Stimulated activated naive CD8-positive, alpha-beta T cell treated with anti-CD3 and anti-CD28 coated beads, Interleukin-15, amount 100 ng/mL, for 72 hours (primary cell): ENCODE measurements around the gene ST6GALNAC2.
"Not testable (repeated sequence)": the region's sequence is repeated elsewhere in the genome, so short reads cannot be mapped to it uniquely, and the experiment has no call there.

Experiments used
- ATAC-seq: fragments of 150-1000 bp; cut with Tn5 transposase; 2 replicates; pipeline ENCODE4 v1.10.0; 2021; ENCODE audit warnings: mild to moderate bottlenecking, moderate library complexity
- DNase-seq, 2 donors: peaks; one replicate each; pipeline ENCODE4 v3.0.0; 2021 to 2022
- H3K27ac Mint-ChIP-seq, 2 donors: one replicate each; pipeline ENCODE4 v1.8.0; 2022; ENCODE audit warnings: mild to moderate bottlenecking in 2 of 2, mixed read lengths in 2 of 2, moderate library complexity in 2 of 2
- H3K27me3 Mint-ChIP-seq: one replicate; pipeline ENCODE4 v1.8.0; 2022; ENCODE audit warnings: mixed read lengths
- H3K4me1 Mint-ChIP-seq: one replicate; pipeline ENCODE4 v1.8.0; 2022; ENCODE audit warnings: mild to moderate bottlenecking, mixed read lengths
- H3K4me3 Mint-ChIP-seq, 2 donors: one replicate each; pipeline ENCODE4 v1.8.0; 2022; ENCODE audit warnings: mild to moderate bottlenecking in 2 of 2, mixed read lengths in 2 of 2, moderate library complexity in 1 of 2
- H3K9me3 Mint-ChIP-seq, 2 donors: one replicate each; pipeline ENCODE4 v1.8.0; 2022; ENCODE audit warnings: mixed read lengths in 2 of 2

ST6GALNAC2 gene

GRCh38 chr17:76585649-76586593 is at the start of gene ST6GALNAC2:
Gene ST6GALNAC2 (minus strand): TSS chr17:76585860. CDS start chr17:76585808, 52 bp downstream.
- H3K27ac Mint-ChIP-seq, result no peak within 1 kb of the TSS
- ATAC-seq (peak; percentile 89), DNase-seq (peak; percentile 46 to 50)
- H3K9me3 Mint-ChIP-seq, result no peaks in the 10 kb centered on the region
- H3K4me3 Mint-ChIP-seq, result peak within 1 kb of the TSS; percentile 76 to 80
- peaks cover 22% of the 10 kb centered on the region for H3K4me1 Mint-ChIP-seq
- peaks cover 79% of the 10 kb centered on the region for H3K27me3 Mint-ChIP-seq

- ATAC-seq, result no peak
- Mint-ChIP-seq H3K27me3 (no peaks in the 10 kb centered on the region), H3K4me3 (no peak overlapping the region), H3K4me1 (peaks cover 12% of the 10 kb centered on the region), H3K9me3 (no peaks in the 10 kb centered on the region), H3K27ac (no peak overlapping the region)
- no peak for DNase-seq
These were observed 49.4 kb upstream of the ST6GALNAC2 start for GRCh38 chr17:76635039-76635438.

- Mint-ChIP-seq H3K9me3 (no peaks in the 10 kb centered on the region), H3K4me3 (no peak overlapping the region), H3K4me1 (peaks cover 12% of the 10 kb centered on the region), H3K27ac (no peak overlapping the region), H3K27me3 (no peaks in the 10 kb centered on the region)
- ATAC-seq (no peak), DNase-seq (no peak)
These were observed 48.1 kb upstream of the ST6GALNAC2 start for GRCh38 chr17:76633628-76634328.

- ATAC-seq (no peak), DNase-seq (peak in 1 of 2 donors; percentile 19)
- H3K9me3 Mint-ChIP-seq, result no peaks in the 10 kb centered on the region
- peaks cover 12% of the 10 kb centered on the region for H3K4me1 Mint-ChIP-seq
- peak overlapping the region in 1 of 2 donors; percentile 27 for H3K4me3 Mint-ChIP-seq
- peak overlapping the region in 1 of 2 donors; percentile 67 for H3K27ac Mint-ChIP-seq
- H3K27me3 Mint-ChIP-seq, result no peaks in the 10 kb centered on the region
These were observed 46.3 kb upstream of the ST6GALNAC2 start for GRCh38 chr17:76631821-76632565.

- Mint-ChIP-seq H3K27me3 (no peaks in the 10 kb centered on the region), H3K27ac (no peak overlapping the region), H3K4me1 (peaks cover 12% of the 10 kb centered on the region), H3K4me3 (no peak overlapping the region), H3K9me3 (no peaks in the 10 kb centered on the region)
- ATAC-seq (no peak), DNase-seq (no peak)
These were observed 44.5 kb upstream of the ST6GALNAC2 start for GRCh38 chr17:76630151-76630550.

GRCh38 chr17:76627510-76627909 is 41.9 kb upstream of the ST6GALNAC2 start:
- ATAC-seq, result no peak

GRCh38 chr17:76626442-76626841 is 40.8 kb upstream of the ST6GALNAC2 start:
- Mint-ChIP-seq H3K4me3 (no peak overlapping the region), H3K27ac (no peak overlapping the region), H3K9me3 (no peaks in the 10 kb centered on the region), H3K4me1 (peaks cover 12% of the 10 kb centered on the region), H3K27me3 (peaks cover 11% of the 10 kb centered on the region)
- DNase-seq (no peak), ATAC-seq (no peak)

More at GRCh38 chr17:76627510-76627909, 41.9 kb upstream of the ST6GALNAC2 start:
- Mint-ChIP-seq H3K4me3 (no peak overlapping the region), H3K4me1 (peaks cover 22% of the 10 kb centered on the region), H3K9me3 (no peaks in the 10 kb centered on the region), H3K27me3 (peaks cover 11% of the 10 kb centered on the region), H3K27ac (no peak overlapping the region)
- no peak for DNase-seq

GRCh38 chr17:76625496-76625895 is 39.8 kb upstream of the ST6GALNAC2 start:
- no peak for ATAC-seq

GRCh38 chr17:76623271-76624146 is 37.8 kb upstream of the ST6GALNAC2 start:
- Mint-ChIP-seq H3K4me1 (peaks cover 10% of the 10 kb centered on the region), H3K27ac (no peak overlapping the region)
- peak; percentile 89 for ATAC-seq

More at GRCh38 chr17:76625496-76625895, 39.8 kb upstream of the ST6GALNAC2 start:
- peaks cover 11% of the 10 kb centered on the region for H3K27me3 Mint-ChIP-seq
- H3K4me3 Mint-ChIP-seq, result no peak overlapping the region
- DNase-seq, result no peak
- no peaks in the 10 kb centered on the region for H3K9me3 Mint-ChIP-seq
- H3K27ac Mint-ChIP-seq, result no peak overlapping the region
- peaks cover 10% of the 10 kb centered on the region for H3K4me1 Mint-ChIP-seq

GRCh38 chr17:76617838-76618237 is 32.2 kb upstream of the ST6GALNAC2 start:
- DNase-seq (no peak), ATAC-seq (no peak)
- Mint-ChIP-seq H3K4me3 (no peak overlapping the region), H3K27me3 (no peaks in the 10 kb centered on the region), H3K4me1 (no peaks in the 10 kb centered on the region), H3K27ac (no peak overlapping the region), H3K9me3 (no peaks in the 10 kb centered on the region)

More at GRCh38 chr17:76623271-76624146, 37.8 kb upstream of the ST6GALNAC2 start:
- H3K9me3 Mint-ChIP-seq, result no peaks in the 10 kb centered on the region
- no peak overlapping the region for H3K4me3 Mint-ChIP-seq
- H3K27me3 Mint-ChIP-seq, result peaks cover 11% of the 10 kb centered on the region
- peak; percentile 72 to 73 for DNase-seq

- Mint-ChIP-seq H3K4me1 (no peaks in the 10 kb centered on the region), H3K9me3 (no peaks in the 10 kb centered on the region), H3K27ac (no peak overlapping the region), H3K27me3 (no peaks in the 10 kb centered on the region), H3K4me3 (no peak overlapping the region)
- DNase-seq, result no peak
- ATAC-seq, result peak; percentile 28
These were observed 29.4 kb upstream of the ST6GALNAC2 start for GRCh38 chr17:76614912-76615617.

- H3K27me3 Mint-ChIP-seq, H3K9me3 Mint-ChIP-seq, H3K4me1 Mint-ChIP-seq, DNase-seq, H3K4me3 Mint-ChIP-seq, ATAC-seq, H3K27ac Mint-ChIP-seq: not testable (repeated sequence)
These were observed 28.6 kb upstream of the ST6GALNAC2 start for GRCh38 chr17:76614064-76614759.

GRCh38 chr17:76612977-76613851 is 27.6 kb upstream of the ST6GALNAC2 start:
- ATAC-seq, result no peak
- H3K27ac Mint-ChIP-seq, result no peak overlapping the region

More at GRCh38 chr17:76612977-76613851, 27.6 kb upstream of the ST6GALNAC2 start:
- no peaks in the 10 kb centered on the region for H3K27me3 Mint-ChIP-seq
- no peak overlapping the region for H3K4me3 Mint-ChIP-seq
- no peaks in the 10 kb centered on the region for H3K4me1 Mint-ChIP-seq
- no peak for DNase-seq
- no peaks in the 10 kb centered on the region for H3K9me3 Mint-ChIP-seq
